ENCODE measurements around the gene SLC15A4.

SLC15A4 gene

GRCh38 chr12:128823916-128824839 lies at the start of gene SLC15A4:
TSS of gene SLC15A4 (minus strand) at chr12:128823958. CDS start at chr12:128823943, 15 bp downstream.
- peak within 1 kb of the TSS; percentile 78 for H3K4me3 ChIP-seq (ENCODE audit: low read length)
- DNase-seq (ENCODE audit: low read depth), result peak; percentile 88
- peak; percentile 22 for TF ChIP-seq CTCF (conservative IDR thresholded peaks at IDR 0.05; ENCODE audit: low read length)

- no peak for DNase-seq (ENCODE audit: low read depth)
- TF ChIP-seq CTCF (conservative IDR thresholded peaks at IDR 0.05; ENCODE audit: low read length), result no peak
- H3K4me3 ChIP-seq (ENCODE audit: low read length), result no peak overlapping the region
Measured at GRCh38 chr12:128872303-128872702, 48.5 kb upstream of the SLC15A4 start.

GRCh38 chr12:128871516-128871892 lies 47.7 kb upstream of the SLC15A4 start:
- no peak for DNase-seq (ENCODE audit: low read depth)
- H3K4me3 ChIP-seq (ENCODE audit: low read length), result no peak overlapping the region
- no peak for TF ChIP-seq CTCF (conservative IDR thresholded peaks at IDR 0.05; ENCODE audit: low read length)

GRCh38 chr12:128867466-128867865 lies 43.7 kb upstream of the SLC15A4 start:
- DNase-seq (ENCODE audit: low read depth), result no peak
- H3K4me3 ChIP-seq (ENCODE audit: low read length), result no peak overlapping the region
- no peak for TF ChIP-seq CTCF (conservative IDR thresholded peaks at IDR 0.05; ENCODE audit: low read length)

GRCh38 chr12:128864516-128865186 lies 40.9 kb upstream of the SLC15A4 start:
- H3K4me3 ChIP-seq (ENCODE audit: low read length), result no peak overlapping the region
- TF ChIP-seq CTCF (conservative IDR thresholded peaks at IDR 0.05; ENCODE audit: low read length), result no peak
- DNase-seq (ENCODE audit: low read depth), result no peak

- TF ChIP-seq CTCF (conservative IDR thresholded peaks at IDR 0.05; ENCODE audit: low read length), result no peak
- no peak for DNase-seq (ENCODE audit: low read depth)
- H3K4me3 ChIP-seq (ENCODE audit: low read length), result no peak overlapping the region
Measured at GRCh38 chr12:128863957-128864356, 40.2 kb upstream of the SLC15A4 start.
